ENCODE results near the gene ARMC2. TPM values are rescaled to one million over a fixed set of nuclear protein-coding genes. Genes with fewer than 3 reads are reported as not detected.

ARMC2 gene
- total and polyA plus RNA-seq, 2 experiments from 2014 or later: 2.7 to 4.4 TPM

DNA sequence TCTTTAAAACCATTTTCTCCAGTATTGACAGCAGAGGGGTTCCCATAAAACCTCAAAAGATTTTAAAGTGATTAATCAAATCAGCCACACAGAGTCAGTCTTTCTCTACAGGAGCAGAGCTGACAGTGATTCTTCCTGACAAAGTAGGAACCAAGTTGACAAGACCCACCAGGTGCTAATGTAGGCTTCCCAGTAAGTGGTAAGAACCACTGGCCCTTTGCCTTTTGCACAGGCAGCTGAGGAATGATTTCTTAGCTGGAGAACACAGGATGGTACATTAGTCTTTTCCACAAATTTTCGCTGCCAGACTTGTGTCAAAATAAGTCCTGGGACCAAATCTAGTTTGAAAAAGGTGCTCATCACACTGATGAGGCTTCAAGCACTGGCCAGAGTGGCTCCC lies 95.8 kb downstream of the ARMC2 start:
- Histone ChIP-seq H3K79me2 (replicated peaks; ENCODE audit: insufficient read depth) (no peaks in the 10 kb centered on the region), H3K4me2 (no peak overlapping the region), H3F3A (replicated peaks; ENCODE audit: low read depth) (no peaks in the 10 kb centered on the region), H3K27ac (ENCODE audit: low read depth) (no peak overlapping the region), H3K36me3 (ENCODE audit: insufficient read depth) (no peaks in the 10 kb centered on the region), H3K9me2 (ENCODE audit: insufficient read depth) (no peaks in the 10 kb centered on the region), H3K4me3 (no peak overlapping the region), H3K4me1 (ENCODE audit: insufficient read depth) (peaks cover 9% of the 10 kb centered on the region; the same call in 1 of the 2 replicates), H2AFZ (peak overlapping the region; percentile 92; the same call in 1 of the 2 replicates), H4K20me1 (replicated peaks; ENCODE audit: insufficient read depth) (no peaks in the 10 kb centered on the region), H3K27me3 (ENCODE audit: insufficient read depth) (no peaks in the 10 kb centered on the region)
- no peak overlapping the region for H3K4me3 Mint-ChIP-seq
- H3K27me3 Mint-ChIP-seq (ENCODE audit: insufficient read depth, low read depth, poor library complexity): peaks cover 6% of the 10 kb centered on the region
- ATAC-seq (no peak), DNase-seq (ENCODE audit: low spot score) (no peak)
- no peak overlapping the region for H3K27ac Mint-ChIP-seq
- no peaks in the 10 kb centered on the region for H3K9me3 Mint-ChIP-seq
- peaks cover 4% of the 10 kb centered on the region; the same call in 1 of the 3 replicates for H3K36me3 Mint-ChIP-seq (ENCODE audit: low read depth)
- peaks cover 19% of the 10 kb centered on the region for H3K4me1 Mint-ChIP-seq
- TF ChIP-seq, protein P1, sequence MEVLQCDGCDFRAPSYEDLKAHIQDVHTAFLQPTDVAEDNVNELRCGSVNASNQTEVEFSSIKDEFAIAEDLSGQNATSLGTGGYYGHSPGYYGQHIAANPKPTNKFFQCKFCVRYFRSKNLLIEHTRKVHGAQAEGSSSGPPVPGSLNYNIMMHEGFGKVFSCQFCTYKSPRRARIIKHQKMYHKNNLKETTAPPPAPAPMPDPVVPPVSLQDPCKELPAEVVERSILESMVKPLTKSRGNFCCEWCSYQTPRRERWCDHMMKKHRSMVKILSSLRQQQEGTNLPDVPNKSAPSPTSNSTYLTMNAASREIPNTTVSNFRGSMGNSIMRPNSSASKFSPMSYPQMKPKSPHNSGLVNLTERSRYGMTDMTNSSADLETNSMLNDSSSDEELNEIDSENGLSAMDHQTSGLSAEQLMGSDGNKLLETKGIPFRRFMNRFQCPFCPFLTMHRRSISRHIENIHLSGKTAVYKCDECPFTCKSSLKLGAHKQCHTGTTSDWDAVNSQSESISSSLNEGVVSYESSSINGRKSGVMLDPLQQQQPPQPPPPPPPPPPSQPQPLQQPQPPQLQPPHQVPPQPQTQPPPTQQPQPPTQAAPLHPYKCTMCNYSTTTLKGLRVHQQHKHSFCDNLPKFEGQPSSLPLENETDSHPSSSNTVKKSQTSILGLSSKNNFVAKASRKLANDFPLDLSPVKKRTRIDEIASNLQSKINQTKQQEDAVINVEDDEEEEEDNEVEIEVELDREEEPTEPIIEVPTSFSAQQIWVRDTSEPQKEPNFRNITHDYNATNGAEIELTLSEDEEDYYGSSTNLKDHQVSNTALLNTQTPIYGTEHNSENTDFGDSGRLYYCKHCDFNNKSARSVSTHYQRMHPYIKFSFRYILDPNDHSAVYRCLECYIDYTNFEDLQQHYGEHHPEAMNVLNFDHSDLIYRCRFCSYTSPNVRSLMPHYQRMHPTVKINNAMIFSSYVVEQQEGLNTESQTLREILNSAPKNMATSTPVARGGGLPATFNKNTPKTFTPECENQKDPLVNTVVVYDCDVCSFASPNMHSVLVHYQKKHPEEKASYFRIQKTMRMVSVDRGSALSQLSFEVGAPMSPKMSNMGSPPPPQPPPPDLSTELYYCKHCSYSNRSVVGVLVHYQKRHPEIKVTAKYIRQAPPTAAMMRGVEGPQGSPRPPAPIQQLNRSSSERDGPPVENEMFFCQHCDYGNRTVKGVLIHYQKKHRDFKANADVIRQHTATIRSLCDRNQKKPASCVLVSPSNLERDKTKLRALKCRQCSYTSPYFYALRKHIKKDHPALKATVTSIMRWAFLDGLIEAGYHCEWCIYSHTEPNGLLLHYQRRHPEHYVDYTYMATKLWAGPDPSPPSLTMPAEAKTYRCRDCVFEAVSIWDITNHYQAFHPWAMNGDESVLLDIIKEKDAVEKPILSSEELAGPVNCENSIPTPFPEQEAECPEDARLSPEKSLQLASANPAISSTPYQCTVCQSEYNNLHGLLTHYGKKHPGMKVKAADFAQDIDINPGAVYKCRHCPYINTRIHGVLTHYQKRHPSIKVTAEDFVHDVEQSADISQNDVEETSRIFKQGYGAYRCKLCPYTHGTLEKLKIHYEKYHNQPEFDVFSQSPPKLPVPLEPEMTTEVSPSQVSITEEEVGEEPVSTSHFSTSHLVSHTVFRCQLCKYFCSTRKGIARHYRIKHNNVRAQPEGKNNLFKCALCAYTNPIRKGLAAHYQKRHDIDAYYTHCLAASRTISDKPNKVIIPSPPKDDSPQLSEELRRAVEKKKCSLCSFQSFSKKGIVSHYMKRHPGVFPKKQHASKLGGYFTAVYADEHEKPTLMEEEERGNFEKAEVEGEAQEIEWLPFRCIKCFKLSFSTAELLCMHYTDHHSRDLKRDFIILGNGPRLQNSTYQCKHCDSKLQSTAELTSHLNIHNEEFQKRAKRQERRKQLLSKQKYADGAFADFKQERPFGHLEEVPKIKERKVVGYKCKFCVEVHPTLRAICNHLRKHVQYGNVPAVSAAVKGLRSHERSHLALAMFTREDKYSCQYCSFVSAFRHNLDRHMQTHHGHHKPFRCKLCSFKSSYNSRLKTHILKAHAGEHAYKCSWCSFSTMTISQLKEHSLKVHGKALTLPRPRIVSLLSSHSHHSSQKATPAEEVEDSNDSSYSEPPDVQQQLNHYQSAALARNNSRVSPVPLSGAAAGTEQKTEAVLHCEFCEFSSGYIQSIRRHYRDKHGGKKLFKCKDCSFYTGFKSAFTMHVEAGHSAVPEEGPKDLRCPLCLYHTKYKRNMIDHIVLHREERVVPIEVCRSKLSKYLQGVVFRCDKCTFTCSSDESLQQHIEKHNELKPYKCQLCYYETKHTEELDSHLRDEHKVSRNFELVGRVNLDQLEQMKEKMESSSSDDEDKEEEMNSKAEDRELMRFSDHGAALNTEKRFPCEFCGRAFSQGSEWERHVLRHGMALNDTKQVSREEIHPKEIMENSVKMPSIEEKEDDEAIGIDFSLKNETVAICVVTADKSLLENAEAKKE (CRISPR knock-in tag; IDR thresholded peaks at IDR 0.05): no peak
- TF ChIP-seq EZH2 (IDR thresholded peaks at IDR 0.05; ENCODE audit: low read depth, unreplicated experiment) (no peak), ZNF114 (CRISPR knock-in tag; IDR thresholded peaks at IDR 0.05) (no peak), CREB1 (CRISPR knock-in tag; IDR thresholded peaks at IDR 0.05; ENCODE audit: low read depth) (no peak), STAT1 (IDR thresholded peaks at IDR 0.05; ENCODE audit: unreplicated experiment) (no peak), JUNB (IDR thresholded peaks at IDR 0.05; ENCODE audit: unreplicated experiment) (no peak), NANOG (IDR thresholded peaks at IDR 0.05; ENCODE audit: borderline replicate concordance) (no peak), ZNF331 (CRISPR knock-in tag; IDR thresholded peaks at IDR 0.05; ENCODE audit: low read depth) (no peak), EZH2phosphoT487 (IDR thresholded peaks at IDR 0.05; ENCODE audit: unreplicated experiment) (no peak), POLR2AphosphoS5 (IDR thresholded peaks at IDR 0.05; ENCODE audit: low read depth) (no peak)
- TF ChIP-seq, protein P2, sequence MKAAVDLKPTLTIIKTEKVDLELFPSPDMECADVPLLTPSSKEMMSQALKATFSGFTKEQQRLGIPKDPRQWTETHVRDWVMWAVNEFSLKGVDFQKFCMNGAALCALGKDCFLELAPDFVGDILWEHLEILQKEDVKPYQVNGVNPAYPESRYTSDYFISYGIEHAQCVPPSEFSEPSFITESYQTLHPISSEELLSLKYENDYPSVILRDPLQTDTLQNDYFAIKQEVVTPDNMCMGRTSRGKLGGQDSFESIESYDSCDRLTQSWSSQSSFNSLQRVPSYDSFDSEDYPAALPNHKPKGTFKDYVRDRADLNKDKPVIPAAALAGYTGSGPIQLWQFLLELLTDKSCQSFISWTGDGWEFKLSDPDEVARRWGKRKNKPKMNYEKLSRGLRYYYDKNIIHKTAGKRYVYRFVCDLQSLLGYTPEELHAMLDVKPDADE (IDR thresholded peaks at IDR 0.05): no peak
- TF ChIP-seq, protein P3, sequence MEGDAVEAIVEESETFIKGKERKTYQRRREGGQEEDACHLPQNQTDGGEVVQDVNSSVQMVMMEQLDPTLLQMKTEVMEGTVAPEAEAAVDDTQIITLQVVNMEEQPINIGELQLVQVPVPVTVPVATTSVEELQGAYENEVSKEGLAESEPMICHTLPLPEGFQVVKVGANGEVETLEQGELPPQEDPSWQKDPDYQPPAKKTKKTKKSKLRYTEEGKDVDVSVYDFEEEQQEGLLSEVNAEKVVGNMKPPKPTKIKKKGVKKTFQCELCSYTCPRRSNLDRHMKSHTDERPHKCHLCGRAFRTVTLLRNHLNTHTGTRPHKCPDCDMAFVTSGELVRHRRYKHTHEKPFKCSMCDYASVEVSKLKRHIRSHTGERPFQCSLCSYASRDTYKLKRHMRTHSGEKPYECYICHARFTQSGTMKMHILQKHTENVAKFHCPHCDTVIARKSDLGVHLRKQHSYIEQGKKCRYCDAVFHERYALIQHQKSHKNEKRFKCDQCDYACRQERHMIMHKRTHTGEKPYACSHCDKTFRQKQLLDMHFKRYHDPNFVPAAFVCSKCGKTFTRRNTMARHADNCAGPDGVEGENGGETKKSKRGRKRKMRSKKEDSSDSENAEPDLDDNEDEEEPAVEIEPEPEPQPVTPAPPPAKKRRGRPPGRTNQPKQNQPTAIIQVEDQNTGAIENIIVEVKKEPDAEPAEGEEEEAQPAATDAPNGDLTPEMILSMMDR (conservative IDR thresholded peaks at IDR 0.05; ENCODE audit: low read depth in 2 of 2): no peak
- TF ChIP-seq, protein P4, sequence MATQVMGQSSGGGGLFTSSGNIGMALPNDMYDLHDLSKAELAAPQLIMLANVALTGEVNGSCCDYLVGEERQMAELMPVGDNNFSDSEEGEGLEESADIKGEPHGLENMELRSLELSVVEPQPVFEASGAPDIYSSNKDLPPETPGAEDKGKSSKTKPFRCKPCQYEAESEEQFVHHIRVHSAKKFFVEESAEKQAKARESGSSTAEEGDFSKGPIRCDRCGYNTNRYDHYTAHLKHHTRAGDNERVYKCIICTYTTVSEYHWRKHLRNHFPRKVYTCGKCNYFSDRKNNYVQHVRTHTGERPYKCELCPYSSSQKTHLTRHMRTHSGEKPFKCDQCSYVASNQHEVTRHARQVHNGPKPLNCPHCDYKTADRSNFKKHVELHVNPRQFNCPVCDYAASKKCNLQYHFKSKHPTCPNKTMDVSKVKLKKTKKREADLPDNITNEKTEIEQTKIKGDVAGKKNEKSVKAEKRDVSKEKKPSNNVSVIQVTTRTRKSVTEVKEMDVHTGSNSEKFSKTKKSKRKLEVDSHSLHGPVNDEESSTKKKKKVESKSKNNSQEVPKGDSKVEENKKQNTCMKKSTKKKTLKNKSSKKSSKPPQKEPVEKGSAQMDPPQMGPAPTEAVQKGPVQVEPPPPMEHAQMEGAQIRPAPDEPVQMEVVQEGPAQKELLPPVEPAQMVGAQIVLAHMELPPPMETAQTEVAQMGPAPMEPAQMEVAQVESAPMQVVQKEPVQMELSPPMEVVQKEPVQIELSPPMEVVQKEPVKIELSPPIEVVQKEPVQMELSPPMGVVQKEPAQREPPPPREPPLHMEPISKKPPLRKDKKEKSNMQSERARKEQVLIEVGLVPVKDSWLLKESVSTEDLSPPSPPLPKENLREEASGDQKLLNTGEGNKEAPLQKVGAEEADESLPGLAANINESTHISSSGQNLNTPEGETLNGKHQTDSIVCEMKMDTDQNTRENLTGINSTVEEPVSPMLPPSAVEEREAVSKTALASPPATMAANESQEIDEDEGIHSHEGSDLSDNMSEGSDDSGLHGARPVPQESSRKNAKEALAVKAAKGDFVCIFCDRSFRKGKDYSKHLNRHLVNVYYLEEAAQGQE (IDR thresholded peaks at IDR 0.05; ENCODE audit: unreplicated experiment): no peak

All from GM23338 (cell line).